K562 treated with DMSO at 1 percent for 24 hours (cell line): ENCODE results near the gene DOK1. TPM values are rescaled to one million over a fixed set of nuclear protein-coding genes. Genes with fewer than 3 reads are reported as not detected.

Experiments
- total RNA-seq: library from RNA; unstranded; fragments of 300-600 nt; gene quantifications from 2 replicates; pipeline ENCODE4 v1.2.3, GENCODE V29; 2022; ENCODE audit warnings: low read depth; ENCODE audit not compliant: insufficient read depth

DOK1 gene
- total RNA-seq = 49.2 and 53.4 TPM in 2 replicates

GRCh38 chr2:74553892-74554819, at the start of gene DOK1, which contains the start of gene LOXL3:
DOK1 (plus strand) TSS chr2:74554720; CDS start chr2:74554755, 35 bp downstream.
LOXL3 (minus strand) TSS chr2:74553942; CDS start chr2:74552634, 1,308 bp downstream.

DNA sequence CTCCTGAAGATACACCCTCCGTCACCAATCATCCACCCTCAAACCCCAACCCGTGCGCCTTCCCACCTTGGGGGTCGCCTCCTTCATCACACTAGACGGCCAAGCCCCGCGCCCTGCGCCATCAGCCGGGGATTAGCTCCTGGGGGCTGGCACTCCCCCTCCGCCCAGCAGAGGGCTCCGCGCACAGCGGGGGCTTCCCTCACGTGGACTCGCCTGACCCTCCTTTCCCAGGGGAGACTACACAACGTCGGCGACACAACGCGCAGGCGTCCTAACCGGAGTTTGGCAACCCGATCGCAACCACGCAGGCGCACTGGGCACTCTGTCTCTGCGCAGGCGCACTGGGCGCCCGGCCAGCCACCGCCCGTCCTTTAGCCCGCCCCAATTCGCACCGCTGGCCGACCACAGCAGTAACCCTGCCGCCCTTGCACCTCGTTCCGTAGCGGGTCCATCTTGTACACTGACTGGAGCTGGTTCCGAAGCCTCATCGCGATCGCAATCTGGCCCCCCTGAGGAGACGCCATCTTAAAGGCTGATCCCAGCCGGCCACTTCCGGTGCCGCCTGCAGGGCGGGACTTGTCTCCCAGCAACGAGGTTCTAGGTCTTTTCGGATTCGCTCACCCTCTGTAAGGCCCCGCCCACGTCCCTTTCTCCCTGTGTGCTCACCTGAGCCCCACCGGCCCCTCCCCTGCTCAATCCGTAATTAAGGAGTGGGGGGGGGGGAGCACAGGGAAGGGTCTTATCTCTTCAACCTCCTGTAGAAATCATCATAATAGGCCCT, 47.2 kb upstream of the DOK1 start, which contains the start of gene PCGF1:
Gene PCGF1 (minus strand): TSS at position 551 of the 781 bp plus-strand sequence. CDS start 27 bp downstream, at position 524.

DNA sequence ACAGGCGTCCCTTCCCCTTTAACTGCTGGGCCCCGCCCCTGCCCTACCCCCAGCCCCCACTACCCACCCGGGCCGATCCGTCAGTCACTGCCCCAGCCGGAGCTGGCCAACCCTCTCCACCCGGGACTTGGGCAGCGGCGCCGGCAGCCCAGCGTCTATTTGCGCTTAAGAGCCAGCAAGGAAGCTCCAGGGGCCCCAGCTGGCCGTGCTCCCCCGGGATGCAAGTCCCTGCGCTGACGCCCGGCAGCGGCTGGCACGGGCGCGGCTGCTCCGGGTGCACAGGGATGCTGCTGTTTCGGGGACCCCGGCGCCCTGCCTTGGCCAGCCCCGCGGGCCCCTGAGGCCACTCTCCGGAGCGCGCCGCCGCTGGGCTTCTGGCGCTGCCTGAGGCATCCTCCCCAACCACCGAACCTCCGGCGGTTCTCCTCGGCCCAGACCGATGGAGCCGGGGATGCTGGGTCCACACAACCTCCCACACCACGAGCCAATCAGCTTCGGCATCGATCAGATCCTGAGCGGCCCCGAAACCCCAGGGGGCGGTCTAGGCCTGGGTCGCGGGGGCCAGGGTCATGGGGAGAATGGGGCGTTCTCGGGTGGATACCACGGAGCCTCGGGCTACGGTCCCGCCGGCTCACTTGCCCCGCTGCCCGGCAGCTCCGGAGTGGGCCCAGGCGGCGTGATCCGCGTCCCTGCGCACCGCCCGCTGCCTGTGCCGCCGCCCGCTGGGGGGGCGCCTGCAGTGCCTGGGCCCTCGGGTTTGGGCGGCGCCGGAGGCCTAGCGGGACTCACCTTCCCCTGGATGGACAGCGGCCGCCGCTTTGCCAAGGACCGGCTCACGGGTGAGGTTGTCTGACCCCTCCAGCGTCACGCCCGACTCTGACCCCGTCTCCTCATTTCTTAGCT, 39.9 kb upstream of the DOK1 start, which contains the start of gene TLX2:
Gene TLX2 (plus strand): TSS at position 83 of the 903 bp plus-strand sequence. CDS start 357 bp downstream, at position 440.

DNA sequence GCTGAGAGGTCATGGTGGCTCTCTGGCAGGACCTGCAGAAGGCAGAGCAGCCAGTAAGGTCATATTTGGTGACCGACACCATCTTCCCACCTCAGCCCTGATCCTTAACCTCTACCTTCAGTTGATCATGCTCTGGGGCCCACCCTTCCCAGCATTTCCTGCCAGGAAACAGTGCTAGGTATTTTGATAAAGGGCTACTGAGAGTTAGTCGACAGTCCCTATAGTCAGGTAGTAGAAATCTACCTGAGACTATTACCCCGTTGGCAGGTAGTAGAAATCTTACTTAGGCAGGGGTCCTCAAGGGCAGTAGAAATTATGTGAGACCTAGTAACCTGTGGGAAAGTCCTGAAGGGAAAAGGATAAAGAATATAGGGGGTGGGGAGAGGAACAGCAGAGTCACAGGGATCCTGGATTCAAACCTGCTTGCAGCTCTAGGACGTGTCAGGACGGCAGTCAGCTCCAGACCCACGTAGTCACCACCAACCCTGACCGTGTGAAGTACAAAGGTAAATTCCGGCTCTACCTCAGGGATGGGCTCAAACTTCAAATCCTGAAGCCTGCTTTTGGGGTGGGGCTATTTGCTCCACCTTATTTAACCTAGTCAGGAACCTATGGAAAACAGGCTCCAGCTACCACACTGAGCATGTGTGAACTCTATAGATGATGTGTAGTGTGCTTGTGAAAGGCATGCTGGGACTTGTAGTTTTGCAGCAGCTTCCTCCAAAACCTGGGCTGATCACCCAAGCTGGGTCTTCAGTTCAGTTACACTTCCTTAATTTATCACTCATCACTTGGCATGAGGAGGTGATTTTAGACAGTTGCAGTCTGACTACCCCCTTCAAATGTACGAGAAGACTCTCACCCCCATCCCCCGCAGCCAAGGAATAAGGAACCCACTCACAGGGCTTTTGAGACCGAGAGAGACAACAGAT, 28.5 kb upstream of the DOK1 start, which contains the start of gene DQX1:
Gene DQX1 (minus strand): TSS at position 515 of the 932 bp plus-strand sequence. CDS start 502 bp downstream, at position 13.

GRCh38 chr2:74529357-74530238, 24.9 kb upstream of the DOK1 start, which contains the start of the genes AUP1 and HTRA2:
AUP1 (minus strand) TSS chr2:74529706; CDS start chr2:74529629, 77 bp downstream.
HTRA2 (plus strand) TSS chr2:74529933; CDS start chr2:74530007, 74 bp downstream.

Other genes starting within 250 kb of the DOK1 start
- 1.1 and 1.4 TPM in 2 replicates for gene SLC4A5, start 211.3 kb upstream of the DOK1 start, total RNA-seq
- 94.7 and 97.8 TPM in 2 replicates for gene DCTN1, start 174.4 kb upstream of the DOK1 start, total RNA-seq
- 1.5 and 1.9 TPM in 2 replicates for gene C2orf81, start 133.1 kb upstream of the DOK1 start, total RNA-seq
- gene WDR54, start 133.0 kb upstream of the DOK1 start, total RNA-seq = 33.5 and 34.9 TPM in 2 replicates
- 7.8 and 9.6 TPM in 2 replicates for gene RTKN, start 112.8 kb upstream of the DOK1 start, total RNA-seq
- gene INO80B, start 99.6 kb upstream of the DOK1 start, total RNA-seq = 8.9 and 9.7 TPM in 2 replicates
- gene WBP1, start 96.3 kb upstream of the DOK1 start, total RNA-seq = 62.0 and 81.7 TPM in 2 replicates
- 78.8 and 82.8 TPM in 2 replicates for gene MOGS, start 89.3 kb upstream of the DOK1 start, total RNA-seq
- 77.4 and 89.1 TPM in 2 replicates for gene MRPL53, start 82.0 kb upstream of the DOK1 start, total RNA-seq
- gene CCDC142, start 71.7 kb upstream of the DOK1 start, total RNA-seq = 8.3 and 9.2 TPM in 2 replicates
- gene TTC31, start 71.6 kb upstream of the DOK1 start, total RNA-seq = 16.8 and 18.6 TPM in 2 replicates
- gene LBX2, start 55.1 kb upstream of the DOK1 start, total RNA-seq = 14.9 and 16.7 TPM in 2 replicates
- 21.4 and 28.6 TPM in 2 replicates for gene PCGF1, start 47.0 kb upstream of the DOK1 start, total RNA-seq
- 0.24 TPM in 1 of 2 replicates, not detected in the other for gene TLX2, start 40.3 kb upstream of the DOK1 start, total RNA-seq
- not detected in 2 replicates for gene DQX1, start 28.5 kb upstream of the DOK1 start, total RNA-seq
- gene AUP1, start 25.0 kb upstream of the DOK1 start, total RNA-seq = 156 and 160 TPM in 2 replicates
- gene HTRA2, start 24.8 kb upstream of the DOK1 start, total RNA-seq = 71.6 and 75.8 TPM in 2 replicates
- gene LOXL3, start 778 bp upstream of the DOK1 start, total RNA-seq = 0.57 and 0.78 TPM in 2 replicates
- gene M1AP, start 93.6 kb downstream of the DOK1 start, total RNA-seq = 0.27 TPM in 1 of 2 replicates, not detected in the other
- gene SEMA4F, start 99.5 kb downstream of the DOK1 start, total RNA-seq = 8.2 and 9.2 TPM in 2 replicates